CD14-positive monocyte (primary cell): ENCODE measurements around the gene MEGF6. TPM values are rescaled to one million over a fixed set of nuclear protein-coding genes. Genes with fewer than 3 reads are reported as not detected.

ENCODE experiments used
- DNase-seq, 3 donors: peaks; one replicate each; pipeline ENCODE4 v3.0.0-alpha.2; 2011 to 2022
- H2AFZ ChIP-seq: 2 replicates; pipeline ENCODE4 v1.6.0; 2012; ENCODE audit warnings: mild to moderate bottlenecking, low read depth, low read length, inconsistent platforms; ENCODE audit not compliant: insufficient read depth, poor library complexity, severe bottlenecking
- H3K27ac ChIP-seq, 2 donors: 1 replicate in 1 of 2; 2 replicates in 1 of 2; pipeline ENCODE4 v1.5.1; 2012 to 2013; ENCODE audit warnings: low read length in 2 of 2, control low read depth in 1 of 2, inconsistent platforms in 1 of 2, low read depth in 1 of 2, mild to moderate bottlenecking in 1 of 2
- H3K27me3 ChIP-seq, 2 donors: one replicate each; pipeline versions ENCODE4 v1.6.0 to v1.6.1; 2011 to 2013; ENCODE audit warnings: low read length in 2 of 2; ENCODE audit not compliant: control insufficient read depth in 2 of 2, insufficient read depth in 2 of 2
- H3K36me3 ChIP-seq, 2 donors: replicated peaks in 1 of 2; 1 replicate in 1 of 2; 2 replicates in 1 of 2; pipeline versions ENCODE4 v1.5.1 to v1.6.1; 2012 to 2013; ENCODE audit warnings: low read length in 2 of 2, control low read depth in 1 of 2, inconsistent platforms in 1 of 2, mild to moderate bottlenecking in 1 of 2; ENCODE audit not compliant: insufficient read depth in 2 of 2, control insufficient read depth in 1 of 2
- H3K4me1 ChIP-seq, 2 donors: 1 replicate in 1 of 2; 2 replicates in 1 of 2; pipeline versions ENCODE4 v1.5.1 to v1.6.1; 2012 to 2013; ENCODE audit warnings: low read length in 2 of 2, control low read depth in 1 of 2, inconsistent platforms in 1 of 2, mild to moderate bottlenecking in 1 of 2, moderate library complexity in 1 of 2; ENCODE audit not compliant: insufficient read depth in 2 of 2, control insufficient read depth in 1 of 2
- H3K4me2 ChIP-seq: replicated peaks from 2 replicates; pipeline ENCODE3; 2012; ENCODE audit warnings: low read length, moderate library complexity, mild to moderate bottlenecking; ENCODE audit not compliant: poor library complexity, severe bottlenecking; ENCODE audit errors: extremely low read depth
- H3K4me3 ChIP-seq, 3 experiments: fragments of 200-600 bp in 1 of 3; sonication (generic) in 1 of 3; replicated peaks in 1 of 3; 1 replicate in 2 of 3; 2 replicates in 1 of 3; pipeline ENCODE4 v1.5.1; 2011 to 2013; ENCODE audit warnings: low read length in 3 of 3, mild to moderate bottlenecking in 3 of 3, control low read depth in 2 of 3, low read depth in 2 of 3, inconsistent platforms in 1 of 3, moderate library complexity in 1 of 3
- H3K79me2 ChIP-seq: 2 replicates; pipeline ENCODE4 v1.6.0; 2012; ENCODE audit warnings: mild to moderate bottlenecking, control low read depth, inconsistent platforms, low read length, moderate library complexity; ENCODE audit not compliant: insufficient read depth
- H3K9ac ChIP-seq: 2 replicates; pipeline ENCODE4 v1.6.0; 2017; ENCODE audit warnings: low read length, mild to moderate bottlenecking; ENCODE audit not compliant: insufficient read depth, poor library complexity, severe bottlenecking
- H3K9me3 ChIP-seq, 2 donors: replicated peaks in 1 of 2; 1 replicate in 1 of 2; 2 replicates in 1 of 2; pipeline versions ENCODE4 v1.5.1 to v1.6.1; 2012 to 2013; ENCODE audit warnings: low read length in 2 of 2, control low read depth in 1 of 2; ENCODE audit not compliant: control insufficient read depth in 1 of 2, insufficient read depth in 1 of 2
- H4K20me1 ChIP-seq: 2 replicates; pipeline ENCODE4 v1.6.0; 2012; ENCODE audit warnings: mild to moderate bottlenecking, low read length, control low read depth, moderate library complexity; ENCODE audit not compliant: insufficient read depth
- H3K27ac Mint-ChIP-seq, 7 donors: one replicate each; pipeline ENCODE4 v1.8.0; 2020; ENCODE audit warnings: mild to moderate bottlenecking in 7 of 7, mixed read lengths in 7 of 7, moderate library complexity in 6 of 7, inconsistent platforms in 2 of 7
- H3K27me3 Mint-ChIP-seq, 3 donors: one replicate each; pipeline ENCODE4 v1.8.0; 2021 to 2022; ENCODE audit warnings: low read depth in 3 of 3, mild to moderate bottlenecking in 3 of 3, mixed read lengths in 3 of 3, moderate library complexity in 3 of 3, inconsistent platforms in 1 of 3
- H3K36me3 Mint-ChIP-seq, 2 donors: one replicate each; pipeline ENCODE4 v1.8.0; 2020; ENCODE audit warnings: mixed read lengths in 2 of 2, inconsistent platforms in 1 of 2, mild to moderate bottlenecking in 1 of 2
- H3K4me1 Mint-ChIP-seq: one replicate; pipeline ENCODE4 v1.8.0; 2020; ENCODE audit warnings: mild to moderate bottlenecking, mixed read lengths
- H3K4me3 Mint-ChIP-seq, 2 donors: one replicate each; pipeline ENCODE4 v1.8.0; 2020; ENCODE audit warnings: mild to moderate bottlenecking in 2 of 2, mixed read lengths in 2 of 2, moderate library complexity in 1 of 2
- H3K9me3 Mint-ChIP-seq, 7 donors: one replicate each; pipeline ENCODE4 v1.8.0; 2020 to 2022; ENCODE audit warnings: mixed read lengths in 7 of 7, mild to moderate bottlenecking in 6 of 7, moderate library complexity in 6 of 7, inconsistent platforms in 2 of 7
- WGBS: methylation state at CpG from one replicate; pipeline ENCODE4 v1.1.5; 2013; ENCODE audit warnings: missing lambda C conversion rate; ENCODE audit not compliant: insufficient coverage; 5-methylcytosine and 5-hydroxymethylcytosine counted together
- intact Hi-C, 2 donors: fragments of 100-400 bp; cut with micrococcal nuclease; formaldehyde crosslinking; loops; one replicate each; pipeline versions ENCODE4 v1.15.0 to v1.15.1; 2023
- polyA plus RNA-seq, 3 donors: library from polyadenylated mRNA; depleted of rRNA in 1 of 3; unstranded in 2 of 3; stranded (reverse) in 1 of 3; fragments of 300-500 nt in 2 of 3; fragments of >200 nt in 1 of 3; fragmentation: Illumina TruSeq in 2 of 3; gene quantifications; 1 replicate in 2 of 3; 2 replicates in 1 of 3; pipeline ENCODE4 v1.2.3, GENCODE V29; 2012 to 2021
- TF ChIP-seq, protein P1 (sequence below): fragments of 200-600 bp; IDR thresholded peaks from one replicate; pipeline ENCODE4 v1.8.0; 2022; ENCODE audit warnings: antibody characterized with exemption, mild to moderate bottlenecking

Gene MEGF6
- polyA plus RNA-seq, 3 donors = 0.39 to 3.8 (median 1.2) TPM

DNA sequence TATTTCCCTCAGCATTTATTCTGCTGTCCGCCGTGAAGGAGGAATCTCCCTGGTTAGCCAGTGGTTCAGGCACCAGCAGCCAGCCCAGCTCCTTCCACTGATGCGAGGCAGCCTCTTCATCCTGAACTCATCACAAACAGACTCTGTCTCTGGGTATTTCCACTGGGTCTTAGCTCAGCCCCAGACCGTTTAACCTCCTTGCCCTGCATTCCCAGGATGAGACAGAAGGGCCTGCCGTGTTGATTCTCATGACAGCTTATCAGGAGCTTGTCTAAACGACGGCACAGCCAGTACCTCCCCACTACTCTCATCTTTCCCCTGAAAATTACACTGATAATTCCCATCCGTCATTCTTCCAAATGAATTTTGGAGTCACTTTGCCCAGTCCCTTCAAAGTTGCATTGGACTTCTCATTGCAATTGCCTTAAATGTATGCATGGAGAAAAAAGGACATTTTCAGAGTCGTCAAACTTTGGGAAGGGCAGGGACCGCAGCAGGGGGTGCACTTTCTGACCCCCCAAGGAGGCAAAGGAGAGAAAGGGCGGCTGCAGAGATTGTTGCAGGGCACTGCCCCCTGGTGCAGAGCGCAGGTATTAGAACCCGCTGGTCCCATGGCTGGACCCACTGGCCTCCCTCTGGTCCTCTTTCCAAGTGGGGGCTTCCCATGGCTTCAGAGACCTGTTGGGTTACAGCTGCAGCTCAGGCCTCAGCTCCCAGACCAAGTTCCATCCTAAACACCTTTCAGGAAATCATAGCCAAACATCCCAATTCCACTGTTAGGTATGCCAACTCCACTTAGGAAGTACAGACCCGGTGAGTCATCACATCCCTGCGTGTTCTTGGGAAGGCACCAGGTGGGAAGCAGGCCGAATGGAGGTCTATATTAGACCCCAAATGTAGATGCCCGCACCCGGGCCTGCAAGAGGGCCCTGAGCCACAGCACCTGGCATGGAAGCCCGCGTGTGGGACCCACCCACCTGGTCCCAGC lies 3.7 kb upstream of the MEGF6 start:
- Mint-ChIP-seq H3K4me3 (no peak overlapping the region), H3K27me3 (peaks cover 16 to 41% (median 31%) of the 10 kb centered on the region in 3 donors), H3K9me3 (peaks cover 0 to 1% (median 0%) of the 10 kb centered on the region in 7 donors), H3K27ac (no peak overlapping the region), H3K36me3 (no peaks in the 10 kb centered on the region), H3K4me1 (peaks cover 29% of the 10 kb centered on the region)
- Histone ChIP-seq H3K27ac (no peak overlapping the region), H3K4me1 (peaks cover 29 to 31% of the 10 kb centered on the region in 2 donors), H2AFZ (no peak overlapping the region), H3K27me3 (peaks cover 0 to 19% of the 10 kb centered on the region in 2 donors), H4K20me1 (no peaks in the 10 kb centered on the region), H3K9me3 (no peaks in the 10 kb centered on the region), H3K9ac (no peak overlapping the region), H3K79me2 (no peaks in the 10 kb centered on the region), H3K4me2 (no peak overlapping the region), H3K36me3 (no peaks in the 10 kb centered on the region), H3K4me3 (no peak overlapping the region)
- intact Hi-C loops = loop anchor here in 1 of 2 donors (5.0 kb wide), 1 partner anchor 48 kb away; no protein-coding TSS in a partner anchor
- TF ChIP-seq, protein P1, sequence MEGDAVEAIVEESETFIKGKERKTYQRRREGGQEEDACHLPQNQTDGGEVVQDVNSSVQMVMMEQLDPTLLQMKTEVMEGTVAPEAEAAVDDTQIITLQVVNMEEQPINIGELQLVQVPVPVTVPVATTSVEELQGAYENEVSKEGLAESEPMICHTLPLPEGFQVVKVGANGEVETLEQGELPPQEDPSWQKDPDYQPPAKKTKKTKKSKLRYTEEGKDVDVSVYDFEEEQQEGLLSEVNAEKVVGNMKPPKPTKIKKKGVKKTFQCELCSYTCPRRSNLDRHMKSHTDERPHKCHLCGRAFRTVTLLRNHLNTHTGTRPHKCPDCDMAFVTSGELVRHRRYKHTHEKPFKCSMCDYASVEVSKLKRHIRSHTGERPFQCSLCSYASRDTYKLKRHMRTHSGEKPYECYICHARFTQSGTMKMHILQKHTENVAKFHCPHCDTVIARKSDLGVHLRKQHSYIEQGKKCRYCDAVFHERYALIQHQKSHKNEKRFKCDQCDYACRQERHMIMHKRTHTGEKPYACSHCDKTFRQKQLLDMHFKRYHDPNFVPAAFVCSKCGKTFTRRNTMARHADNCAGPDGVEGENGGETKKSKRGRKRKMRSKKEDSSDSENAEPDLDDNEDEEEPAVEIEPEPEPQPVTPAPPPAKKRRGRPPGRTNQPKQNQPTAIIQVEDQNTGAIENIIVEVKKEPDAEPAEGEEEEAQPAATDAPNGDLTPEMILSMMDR = peak; percentile 69
- WGBS = 61% methylated on average over 18 of the region's 20 CpGs
- no peak for DNase-seq

- Histone ChIP-seq H3K36me3 (no peaks in the 10 kb centered on the region), H3K9ac (peak overlapping the region; percentile 8), H4K20me1 (no peaks in the 10 kb centered on the region), H2AFZ (peak overlapping the region; percentile 41), H3K27me3 (peaks cover 0 to 19% of the 10 kb centered on the region in 2 donors), H3K9me3 (no peaks in the 10 kb centered on the region), H3K27ac (no peak overlapping the region), H3K4me1 (peaks cover 24 to 33% of the 10 kb centered on the region in 2 donors), H3K4me2 (peak overlapping the region; percentile 81), H3K79me2 (no peaks in the 10 kb centered on the region), H3K4me3 (peak overlapping the region in 1 of 3 experiments; percentile 73)
- TF ChIP-seq, protein P1 = no peak
- WGBS = 48% methylated on average over 7 of the region's 7 CpGs
- H3K36me3 Mint-ChIP-seq = no peaks in the 10 kb centered on the region
- H3K4me3 Mint-ChIP-seq = peak overlapping the region; percentile 86 to 91
- intact Hi-C loops = no loop called here
- no peak for DNase-seq
- H3K27me3 Mint-ChIP-seq = peaks cover 17 to 34% (median 26%) of the 10 kb centered on the region in 3 donors
- H3K9me3 Mint-ChIP-seq = peaks cover 0 to 1% (median 0%) of the 10 kb centered on the region in 7 donors
- H3K4me1 Mint-ChIP-seq = peaks cover 28% of the 10 kb centered on the region
- peak overlapping the region in 2 of 7 donors; percentile 30 to 50 for H3K27ac Mint-ChIP-seq
These were observed 815 bp upstream of the MEGF6 start for GRCh38 chr1:3612123-3612522.
